ENCODE results near the gene MELK.

The MELK gene

DNA sequence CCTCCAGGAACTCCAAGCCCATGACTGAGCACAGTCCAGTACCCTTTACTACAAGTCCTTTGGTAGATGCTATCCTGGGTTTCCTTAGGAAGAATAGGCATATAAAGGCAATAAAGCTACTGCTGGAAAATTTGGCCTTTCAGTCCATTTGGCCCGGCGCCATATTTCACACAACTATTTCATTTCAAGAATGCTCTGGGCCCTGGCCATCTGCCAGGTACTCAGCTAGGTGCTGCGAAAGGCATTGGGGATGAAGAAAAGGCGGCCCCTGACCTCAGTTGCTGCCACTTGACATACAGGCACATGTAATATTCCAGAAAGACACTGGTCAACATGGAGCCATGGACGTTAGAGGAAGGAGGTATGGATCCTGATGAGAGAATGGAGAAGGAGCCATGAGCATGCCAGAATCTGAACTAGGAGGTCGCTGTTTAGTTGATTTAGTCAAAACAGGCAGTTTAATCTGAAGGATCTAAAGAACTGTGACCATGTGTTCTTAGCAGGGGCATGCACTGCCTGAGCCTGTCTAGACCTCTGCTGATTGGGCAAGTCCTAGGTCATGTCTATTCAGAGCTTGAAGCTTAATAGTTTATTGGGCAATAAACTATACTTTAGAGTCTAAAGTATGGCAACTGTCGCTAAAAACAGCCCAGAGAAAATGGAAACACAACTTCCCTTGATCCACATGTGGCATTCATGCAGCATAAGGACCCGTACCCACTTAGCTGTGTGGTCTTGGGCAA lies 149.3 kb downstream of the MELK start:
- DNase-seq (ENCODE audit: low spot score), result no peak
- TF ChIP-seq CTCF (IDR thresholded peaks at IDR 0.05; ENCODE audit: borderline replicate concordance, control extremely low read depth, extremely low read depth, insufficient read depth, missing control alignments), result no peak
- in situ Hi-C loops (cut with MboI; ENCODE audit: low sequenced_read_pairs, unreplicated experiment), result no loop called here

GRCh38 chr9:36725777-36726356 lies 153.2 kb downstream of the MELK start:
- no peak for TF ChIP-seq CTCF (IDR thresholded peaks at IDR 0.05; ENCODE audit: borderline replicate concordance, control extremely low read depth, extremely low read depth, insufficient read depth, missing control alignments)
- in situ Hi-C loops (cut with MboI; ENCODE audit: low sequenced_read_pairs, unreplicated experiment), result loop anchor here (25.0 kb wide), 1 partner anchor 314 kb away; the partner anchor contains the start of gene RNF38
- DNase-seq (ENCODE audit: low spot score), result no peak
